Globus pallidus (tissue), 1 donor: ENCODE measurements around the gene KCNA5.
A peak's percentile ranks its signal among the peaks of the same experiment; 100 is the strongest.

ENCODE experiments used
- DNase-seq: peaks from one replicate; pipeline ENCODE4 v3.0.0-alpha.2; 2015; ENCODE audit warnings: low spot score

Gene KCNA5

DNA sequence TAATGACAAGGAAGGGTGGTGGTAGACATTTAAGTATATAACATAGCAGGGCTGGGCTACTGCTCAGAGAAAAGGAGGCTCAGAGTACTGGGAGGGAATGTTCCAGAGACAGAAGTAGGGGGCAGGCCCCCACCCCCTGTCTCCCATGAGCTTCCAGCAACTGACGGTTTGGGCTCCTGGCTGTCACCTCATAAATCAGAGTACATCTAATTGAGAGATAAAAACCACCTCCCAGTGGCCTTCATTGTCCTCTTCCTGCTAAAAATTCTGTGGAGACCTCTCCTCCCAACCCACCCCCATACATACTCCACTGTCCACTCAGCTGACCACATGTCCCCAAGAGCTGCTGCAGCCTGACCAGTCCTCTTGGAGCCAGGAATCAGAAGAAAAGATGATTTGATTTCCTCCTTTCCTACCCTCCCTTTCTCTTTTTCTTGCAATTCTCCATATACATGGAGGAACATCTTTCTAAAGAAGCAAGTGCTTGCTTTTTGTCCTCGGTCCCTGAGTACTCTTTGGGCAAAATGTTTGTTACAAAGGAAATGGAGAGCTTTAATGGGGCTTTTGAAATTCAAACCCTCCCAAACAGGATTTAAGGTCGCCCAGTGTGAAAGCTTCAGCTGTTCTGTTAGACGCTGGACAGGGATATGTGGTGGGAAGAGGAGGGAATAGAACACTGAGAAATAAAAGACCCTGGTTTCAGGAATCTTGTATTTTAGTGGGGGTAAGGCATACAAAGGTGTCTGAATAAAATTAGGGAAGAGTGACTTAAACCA lies 16.4 kb upstream of the KCNA5 start:
- DNase-seq, result no peak

GRCh38 chr12:5030066-5030465 lies 13.6 kb upstream of the KCNA5 start:
- DNase-seq, result no peak

- DNase-seq, result no peak
These were observed 12.4 kb upstream of the KCNA5 start for GRCh38 chr12:5031242-5031641.

DNA sequence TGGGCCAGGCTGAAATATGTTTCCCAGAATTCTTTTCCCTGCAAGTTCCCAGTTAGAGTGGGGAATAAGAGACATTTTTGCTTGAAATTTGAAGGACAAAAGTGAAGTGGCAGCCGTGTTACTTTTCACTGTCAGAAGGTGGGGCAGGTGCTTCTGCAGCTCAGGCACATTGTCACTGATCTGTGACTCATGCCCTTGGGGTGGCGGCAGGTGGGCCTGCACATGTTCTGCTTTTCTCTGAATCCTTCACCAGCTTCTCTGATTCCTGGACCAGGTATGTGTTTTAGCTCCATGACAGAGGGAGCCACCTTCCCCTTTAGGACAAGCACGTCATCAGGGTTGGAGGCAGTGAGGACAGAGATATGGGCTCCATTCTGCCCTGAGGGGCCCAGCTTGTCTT lies 11.7 kb upstream of the KCNA5 start:
- DNase-seq, result no peak

GRCh38 chr12:5032821-5033220 lies 10.9 kb upstream of the KCNA5 start:
- DNase-seq, result no peak

DNA sequence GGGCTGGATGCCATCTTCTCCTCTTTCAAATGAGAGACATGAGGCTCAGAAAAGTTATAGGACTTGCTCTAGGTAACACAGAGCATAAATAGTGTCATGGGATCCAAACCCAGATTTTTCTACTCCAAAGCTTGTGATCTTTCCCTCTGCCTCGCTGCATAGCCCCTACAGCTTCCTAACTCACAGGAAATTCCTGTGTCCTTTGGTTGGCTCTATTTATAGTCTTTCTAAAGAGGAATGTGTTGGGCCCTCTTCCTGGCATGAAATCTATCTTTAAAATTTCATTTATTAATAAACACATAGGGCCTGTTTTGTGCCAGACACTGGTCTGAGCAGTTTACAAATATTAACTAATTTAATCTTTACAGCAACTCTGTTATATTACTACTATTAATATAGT lies 9.8 kb upstream of the KCNA5 start:
- DNase-seq, result no peak

DNA sequence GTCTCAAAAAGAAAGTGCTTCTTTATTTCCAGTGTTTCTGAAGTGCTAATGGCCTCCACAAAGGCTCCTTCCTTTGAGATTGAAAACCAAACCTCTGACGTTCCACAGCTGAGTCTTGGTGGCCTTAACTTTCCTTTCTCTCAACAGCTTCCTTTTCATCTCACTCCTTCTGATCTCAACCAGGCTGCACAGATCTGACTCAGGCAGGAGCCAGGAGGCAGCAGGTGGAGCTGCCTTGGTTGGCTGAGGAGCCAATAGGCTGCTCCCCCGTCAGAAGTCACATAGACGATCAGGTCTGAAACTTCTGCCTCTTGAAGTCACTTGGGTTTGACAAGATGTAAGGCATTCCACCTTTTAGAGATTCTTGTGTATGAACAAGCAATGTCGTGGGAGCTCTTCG lies 9.1 kb upstream of the KCNA5 start:
- no peak for DNase-seq

DNA sequence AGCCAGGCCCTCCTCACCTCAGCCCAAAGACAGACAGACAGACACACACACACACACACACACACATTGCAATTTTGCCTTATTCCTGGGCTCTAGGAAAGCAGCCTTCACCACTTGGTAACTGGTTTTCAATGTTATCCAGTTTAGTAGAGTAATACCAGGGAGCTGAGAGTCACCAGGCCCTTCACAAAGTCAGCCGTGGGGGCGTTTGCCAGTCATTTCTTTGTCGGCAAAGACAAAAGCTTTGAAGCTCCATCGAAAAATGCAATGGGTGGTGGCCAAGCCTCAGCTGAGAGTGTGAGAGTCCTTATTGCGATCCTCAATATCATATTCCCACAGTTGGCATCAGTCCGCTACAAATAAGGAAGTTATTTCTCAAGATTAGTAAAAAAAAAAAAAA lies 8.1 kb upstream of the KCNA5 start:
- DNase-seq, result no peak

- DNase-seq, result no peak
These were observed 7.6 kb upstream of the KCNA5 start for GRCh38 chr12:5036031-5036430.

DNA sequence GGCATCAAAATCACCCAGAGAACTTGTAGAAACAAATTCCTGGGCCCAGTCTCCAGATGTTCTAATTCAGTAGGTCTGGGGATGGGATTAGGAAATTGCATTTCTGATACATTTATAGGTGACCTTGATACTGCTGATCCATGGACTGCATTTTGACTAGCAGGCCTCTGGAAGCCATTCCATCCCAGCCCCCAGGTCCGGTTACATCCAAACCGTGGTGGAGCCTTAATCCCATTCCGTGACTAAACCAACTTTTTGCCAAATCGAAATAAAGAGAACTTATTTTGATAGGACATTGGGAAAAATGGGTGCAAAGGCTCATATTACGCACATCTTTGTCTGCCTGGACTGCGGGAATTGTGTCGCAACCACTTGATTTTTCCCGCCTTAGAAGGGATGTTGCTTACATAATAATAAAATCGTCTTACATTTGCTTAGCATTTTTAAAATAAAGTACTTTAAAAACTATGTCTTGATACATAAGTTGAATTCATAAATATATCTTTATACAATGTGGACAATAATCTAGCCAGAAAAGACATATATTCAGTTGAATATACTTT lies 5.8 kb upstream of the KCNA5 start:
- DNase-seq, result no peak

GRCh38 chr12:5038781-5039311 lies 4.8 kb upstream of the KCNA5 start:
- no peak for DNase-seq

DNA sequence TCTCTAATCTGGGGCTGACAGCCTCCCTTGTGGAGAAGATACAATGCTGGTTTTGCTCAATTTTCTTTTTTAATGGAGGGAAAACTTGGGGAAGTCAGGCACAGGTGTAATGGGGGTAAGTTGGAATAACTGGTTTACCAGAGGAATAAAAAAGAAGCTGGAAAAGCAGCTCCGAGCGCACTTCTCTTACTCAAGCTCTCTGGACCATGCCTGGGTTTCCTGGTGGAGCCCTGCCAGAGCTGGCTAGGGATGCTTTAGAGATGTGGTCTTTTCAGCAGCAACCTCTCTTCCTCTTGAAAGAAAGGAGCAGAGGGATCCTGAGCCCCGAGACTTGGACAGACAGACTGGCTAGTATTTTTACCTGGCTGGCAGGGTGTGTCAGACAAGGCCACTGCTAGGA lies 3.9 kb upstream of the KCNA5 start:
- no peak for DNase-seq

- no peak for DNase-seq
These were observed 3.3 kb upstream of the KCNA5 start for GRCh38 chr12:5040368-5040767.

DNA sequence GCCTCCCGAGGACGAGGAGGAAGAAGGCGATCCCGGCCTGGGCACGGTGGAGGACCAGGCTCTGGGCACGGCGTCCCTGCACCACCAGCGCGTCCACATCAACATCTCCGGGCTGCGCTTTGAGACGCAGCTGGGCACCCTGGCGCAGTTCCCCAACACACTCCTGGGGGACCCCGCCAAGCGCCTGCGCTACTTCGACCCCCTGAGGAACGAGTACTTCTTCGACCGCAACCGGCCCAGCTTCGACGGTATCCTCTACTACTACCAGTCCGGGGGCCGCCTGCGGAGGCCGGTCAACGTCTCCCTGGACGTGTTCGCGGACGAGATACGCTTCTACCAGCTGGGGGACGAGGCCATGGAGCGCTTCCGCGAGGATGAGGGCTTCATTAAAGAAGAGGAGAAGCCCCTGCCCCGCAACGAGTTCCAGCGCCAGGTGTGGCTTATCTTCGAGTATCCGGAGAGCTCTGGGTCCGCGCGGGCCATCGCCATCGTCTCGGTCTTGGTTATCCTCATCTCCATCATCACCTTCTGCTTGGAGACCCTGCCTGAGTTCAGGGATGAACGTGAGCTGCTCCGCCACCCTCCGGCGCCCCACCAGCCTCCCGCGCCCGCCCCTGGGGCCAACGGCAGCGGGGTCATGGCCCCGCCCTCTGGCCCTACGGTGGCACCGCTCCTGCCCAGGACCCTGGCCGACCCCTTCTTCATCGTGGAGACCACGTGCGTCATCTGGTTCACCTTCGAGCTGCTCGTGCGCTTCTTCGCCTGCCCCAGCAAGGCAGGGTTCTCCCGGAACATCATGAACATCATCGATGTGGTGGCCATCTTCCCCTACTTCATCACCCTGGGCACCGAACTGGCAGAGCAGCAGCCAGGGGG lies 979 bp downstream of the KCNA5 start:
- no peak for DNase-seq

DNA sequence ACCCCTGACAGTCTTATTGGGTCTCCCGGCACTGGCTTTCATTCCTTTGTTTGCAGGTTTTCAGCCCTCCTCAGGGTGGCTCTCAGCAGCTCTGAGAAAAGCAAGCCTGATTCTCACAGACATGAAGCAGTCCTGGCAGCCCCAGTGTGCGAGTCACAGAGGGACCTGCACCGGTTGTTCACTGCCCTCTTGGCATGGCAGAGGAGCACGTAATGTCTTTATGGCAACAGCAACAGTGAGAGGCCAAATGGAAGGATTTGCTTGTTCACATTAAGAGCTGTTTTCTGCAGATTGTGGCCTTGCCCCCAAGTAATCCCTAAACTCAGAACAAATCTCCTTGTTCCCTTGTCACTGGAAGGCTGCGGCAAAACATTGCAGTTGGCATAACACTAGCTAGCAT lies 3.4 kb downstream of the KCNA5 start:
- DNase-seq, result no peak

DNA sequence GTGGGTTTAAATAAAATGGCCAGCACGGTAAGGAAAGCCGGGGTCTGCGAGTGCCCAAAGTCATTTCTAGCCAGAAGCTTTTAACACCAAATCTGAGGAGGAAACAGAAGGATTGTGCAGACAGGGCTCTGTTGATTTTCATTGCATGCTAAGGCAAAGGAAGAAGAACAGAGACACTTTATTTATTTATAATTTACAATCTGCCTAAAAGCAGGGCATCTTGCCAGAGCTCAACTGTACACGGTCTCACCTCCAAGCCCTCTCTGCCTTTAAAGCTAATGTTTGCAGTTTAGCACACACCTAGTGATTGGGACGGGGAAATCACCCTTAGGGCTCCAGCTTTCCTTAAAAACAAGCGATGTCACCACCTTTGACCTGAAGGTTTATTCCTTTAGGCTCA lies 4.0 kb downstream of the KCNA5 start:
- no peak for DNase-seq

DNA sequence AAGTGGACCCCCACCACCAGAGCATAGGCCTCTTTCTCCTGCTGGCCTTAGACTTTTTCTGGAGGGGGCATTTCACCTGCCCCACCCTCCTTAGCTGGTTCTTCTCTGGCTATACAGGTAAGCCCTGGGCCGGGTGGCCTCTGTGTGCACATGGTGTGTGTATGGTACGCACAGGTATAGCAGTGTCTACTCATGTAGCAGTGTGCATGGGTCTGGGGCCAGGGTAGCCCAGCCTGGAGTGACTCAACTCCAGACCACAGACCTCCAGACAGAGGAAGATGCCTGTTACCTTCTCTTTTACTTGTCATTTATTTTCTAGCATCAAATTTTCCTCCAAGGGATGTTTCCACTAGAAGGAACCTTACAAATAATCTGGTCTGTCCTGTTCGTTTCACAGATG lies 6.9 kb downstream of the KCNA5 start:
- no peak for DNase-seq

DNA sequence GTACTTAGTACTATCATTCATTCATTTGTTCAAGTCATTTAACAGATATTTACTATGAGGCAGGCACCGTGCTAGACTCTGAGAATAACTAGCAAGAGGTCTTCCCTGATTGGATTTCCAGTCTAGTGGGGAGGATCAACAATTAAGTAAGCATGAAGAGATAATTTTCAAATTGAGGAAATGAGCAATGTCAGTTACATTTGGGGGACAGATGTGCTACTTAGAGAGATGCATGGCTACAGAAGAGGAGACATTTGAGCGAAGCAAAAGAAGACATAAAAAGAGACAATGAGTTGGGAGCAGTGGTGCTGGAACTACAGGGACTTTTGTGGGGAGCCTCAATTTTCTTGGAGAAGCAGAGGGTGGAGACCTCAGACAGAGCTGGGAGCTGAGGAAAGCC lies 7.7 kb downstream of the KCNA5 start:
- no peak for DNase-seq

GRCh38 chr12:5051913-5052312 lies 8.2 kb downstream of the KCNA5 start:
- DNase-seq, result peak; percentile 40

DNA sequence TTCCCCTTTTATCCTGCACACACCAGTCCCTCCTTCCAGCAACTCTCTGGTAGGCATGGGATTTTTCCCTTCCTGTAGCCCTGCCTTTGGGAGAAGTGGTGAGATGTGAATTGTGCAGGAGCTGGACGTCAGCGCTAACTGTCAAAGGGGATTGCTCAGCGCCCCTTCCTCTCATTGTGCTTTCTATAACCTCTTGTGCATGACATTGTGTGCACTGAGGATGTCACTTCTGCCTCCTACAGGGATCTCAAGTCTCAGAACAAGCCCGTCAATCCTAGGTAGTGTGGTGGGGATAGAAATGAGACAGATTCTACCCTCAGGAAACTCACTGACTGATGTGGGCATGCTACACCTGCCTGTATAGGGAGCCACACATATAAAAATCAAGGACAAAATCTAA lies 8.7 kb downstream of the KCNA5 start:
- DNase-seq, result no peak

GRCh38 chr12:5059358-5059757 lies 15.7 kb downstream of the KCNA5 start:
- no peak for DNase-seq

DNA sequence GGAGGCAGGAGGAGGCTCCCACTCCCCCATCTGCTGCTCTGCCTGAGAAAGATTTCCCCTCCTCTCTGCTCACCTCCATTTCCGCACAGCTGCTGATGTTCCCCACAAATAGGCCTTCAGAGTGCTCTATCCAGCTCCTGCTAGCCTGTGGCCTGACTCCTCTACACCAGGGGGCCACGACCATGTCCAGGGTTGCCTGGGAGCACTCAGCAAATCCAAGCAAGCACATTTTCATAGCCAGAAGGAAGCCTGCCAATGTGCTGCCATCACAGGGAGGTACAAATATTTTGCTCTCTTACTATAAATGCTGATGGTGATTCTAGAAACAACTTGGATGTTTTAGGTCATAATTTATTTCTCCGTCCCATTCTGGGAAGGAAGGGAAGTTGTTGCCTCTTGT lies 17.3 kb downstream of the KCNA5 start:
- no peak for DNase-seq

- no peak for DNase-seq
These were observed 19.5 kb downstream of the KCNA5 start for GRCh38 chr12:5063149-5063548.
